ENCODE measurements around the gene GOLT1A. TPM values are rescaled to one million over a fixed set of nuclear protein-coding genes. Genes with fewer than 3 reads are reported as not detected.

Gene GOLT1A
- polyA plus RNA-seq, 1 donor from 2014 or later, result not detected

- H3K4me3 ChIP-seq (ENCODE audit: low read length), result no peak overlapping the region
- H3K9me3 ChIP-seq (ENCODE audit: low read length), result no peaks in the 10 kb centered on the region
- H3K36me3 ChIP-seq (ENCODE audit: insufficient read depth, low read length), result peaks cover 42% of the 10 kb centered on the region
- no peaks in the 10 kb centered on the region for H3K9me2 ChIP-seq (ENCODE audit: insufficient read depth, low read length)
- no peaks in the 10 kb centered on the region for H4K20me1 ChIP-seq (ENCODE audit: insufficient read depth)
- TF ChIP-seq SMC3 (conservative IDR thresholded peaks at IDR 0.05; ENCODE audit: poor library complexity) (no peak), RAD21 (conservative IDR thresholded peaks at IDR 0.05) (no peak), TAF1 (IDR thresholded peaks at IDR 0.05; ENCODE audit: low read depth) (no peak), POLR2AphosphoS5 (IDR thresholded peaks at IDR 0.05) (no peak), MXI1 (conservative IDR thresholded peaks at IDR 0.05; ENCODE audit: poor library complexity, severe bottlenecking) (no peak), REST (IDR thresholded peaks at IDR 0.05; ENCODE audit: borderline replicate concordance) (no peak), EZH2 (IDR thresholded peaks at IDR 0.05; ENCODE audit: borderline replicate concordance, insufficient read depth, low read length, poor library complexity, severe bottlenecking) (no peak), CTCF (IDR thresholded peaks at IDR 0.05; ENCODE audit: poor library complexity, severe bottlenecking) (no peak)
- H3K9ac ChIP-seq (ENCODE audit: low read length), result no peak overlapping the region
- H3F3A ChIP-seq (ENCODE audit: insufficient read depth, low read length, poor library complexity, severe bottlenecking), result no peaks in the 10 kb centered on the region
- H2AFZ ChIP-seq (ENCODE audit: low read depth, low read length), result no peak overlapping the region
- H3K27me3 ChIP-seq (ENCODE audit: insufficient read depth, low read depth, low read length), result no peaks in the 10 kb centered on the region
- H3K27ac ChIP-seq (ENCODE audit: low read length), result no peak overlapping the region
- H3K79me2 ChIP-seq (replicated peaks; ENCODE audit: insufficient read depth, low read length), result no peaks in the 10 kb centered on the region
- no peak overlapping the region for H3K4me2 ChIP-seq (ENCODE audit: low read length)
These were observed 16.4 kb upstream of the GOLT1A start for GRCh38 chr1:204230211-204230610.

GRCh38 chr1:204228896-204229295, 15.1 kb upstream of the GOLT1A start:
- Histone ChIP-seq H3K36me3 (ENCODE audit: insufficient read depth, low read length) (peaks cover 40% of the 10 kb centered on the region), H3K9me2 (ENCODE audit: insufficient read depth, low read length) (no peaks in the 10 kb centered on the region), H3K9ac (ENCODE audit: low read length) (no peak overlapping the region), H3K27me3 (ENCODE audit: insufficient read depth, low read depth, low read length) (no peaks in the 10 kb centered on the region), H3K4me3 (ENCODE audit: low read length) (no peak overlapping the region), H4K20me1 (ENCODE audit: insufficient read depth) (no peaks in the 10 kb centered on the region), H3K27ac (ENCODE audit: low read length) (no peak overlapping the region), H2AFZ (ENCODE audit: low read depth, low read length) (no peak overlapping the region), H3K79me2 (replicated peaks; ENCODE audit: insufficient read depth, low read length) (no peaks in the 10 kb centered on the region), H3F3A (ENCODE audit: insufficient read depth, low read length, poor library complexity, severe bottlenecking) (no peaks in the 10 kb centered on the region), H3K4me2 (ENCODE audit: low read length) (no peak overlapping the region), H3K9me3 (ENCODE audit: low read length) (no peaks in the 10 kb centered on the region)
- TF ChIP-seq POLR2AphosphoS5 (IDR thresholded peaks at IDR 0.05), result no peak
- TF ChIP-seq RAD21 (conservative IDR thresholded peaks at IDR 0.05), result no peak
- TF ChIP-seq MXI1 (conservative IDR thresholded peaks at IDR 0.05; ENCODE audit: poor library complexity, severe bottlenecking), result no peak
- TF ChIP-seq EP300 (conservative IDR thresholded peaks at IDR 0.05; ENCODE audit: poor library complexity, severe bottlenecking), result no peak
- no peak for TF ChIP-seq EZH2 (IDR thresholded peaks at IDR 0.05; ENCODE audit: borderline replicate concordance, insufficient read depth, low read length, poor library complexity, severe bottlenecking)
- TF ChIP-seq CTCF (IDR thresholded peaks at IDR 0.05; ENCODE audit: poor library complexity, severe bottlenecking), result no peak
- no peak for TF ChIP-seq TAF1 (IDR thresholded peaks at IDR 0.05; ENCODE audit: low read depth)
- TF ChIP-seq SMC3 (conservative IDR thresholded peaks at IDR 0.05; ENCODE audit: poor library complexity), result no peak
- no peak for TF ChIP-seq REST (IDR thresholded peaks at IDR 0.05; ENCODE audit: borderline replicate concordance)

Measured in neural cell (in vitro differentiated cells).